Measurements from ENCODE around the gene IRS1. TPM values are rescaled to one million over a fixed set of nuclear protein-coding genes. Genes with fewer than 3 reads are reported as not detected.
A peak's percentile ranks its signal among the peaks of the same experiment; 100 is the strongest.

Gene IRS1
- total RNA-seq, 1 donor: 29.7 TPM

GRCh38 chr2:226712941-226713340, 86.7 kb downstream of the IRS1 start:
- TF ChIP-seq CTCF (IDR thresholded peaks at IDR 0.05; ENCODE audit: insufficient read depth, low read length): no peak
- H3K4me3 ChIP-seq (ENCODE audit: low read depth, low read length): no peak overlapping the region
- DNase-seq (ENCODE audit: low read depth): no peak

GRCh38 chr2:226711606-226712296, 87.9 kb downstream of the IRS1 start:
- no peak overlapping the region for H3K4me3 ChIP-seq (ENCODE audit: low read depth, low read length)
- TF ChIP-seq CTCF (IDR thresholded peaks at IDR 0.05; ENCODE audit: insufficient read depth, low read length): no peak
- DNase-seq (ENCODE audit: low read depth): no peak

GRCh38 chr2:226707499-226707898, 92.1 kb downstream of the IRS1 start:
- no peak for TF ChIP-seq CTCF (IDR thresholded peaks at IDR 0.05; ENCODE audit: insufficient read depth, low read length)
- H3K4me3 ChIP-seq (ENCODE audit: low read depth, low read length): no peak overlapping the region
- DNase-seq (ENCODE audit: low read depth): peak; percentile 32

- TF ChIP-seq CTCF (IDR thresholded peaks at IDR 0.05; ENCODE audit: insufficient read depth, low read length): no peak
- no peak for DNase-seq (ENCODE audit: low read depth)
- no peak overlapping the region for H3K4me3 ChIP-seq (ENCODE audit: low read depth, low read length)
Observed at GRCh38 chr2:226705965-226706364, 93.7 kb downstream of the IRS1 start.

GRCh38 chr2:226705133-226705886, 94.3 kb downstream of the IRS1 start:
- H3K4me3 ChIP-seq (ENCODE audit: low read depth, low read length): no peak overlapping the region
- TF ChIP-seq CTCF (IDR thresholded peaks at IDR 0.05; ENCODE audit: insufficient read depth, low read length): no peak
- DNase-seq (ENCODE audit: low read depth): no peak

- no peak for TF ChIP-seq CTCF (IDR thresholded peaks at IDR 0.05; ENCODE audit: insufficient read depth, low read length)
- DNase-seq (ENCODE audit: low read depth): no peak
- H3K4me3 ChIP-seq (ENCODE audit: low read depth, low read length): no peak overlapping the region
Observed at GRCh38 chr2:226703514-226703913, 96.1 kb downstream of the IRS1 start.

Measured in fibroblast of the aortic adventitia (primary cell).